ENCODE data around the gene ZNF12.

DNA sequence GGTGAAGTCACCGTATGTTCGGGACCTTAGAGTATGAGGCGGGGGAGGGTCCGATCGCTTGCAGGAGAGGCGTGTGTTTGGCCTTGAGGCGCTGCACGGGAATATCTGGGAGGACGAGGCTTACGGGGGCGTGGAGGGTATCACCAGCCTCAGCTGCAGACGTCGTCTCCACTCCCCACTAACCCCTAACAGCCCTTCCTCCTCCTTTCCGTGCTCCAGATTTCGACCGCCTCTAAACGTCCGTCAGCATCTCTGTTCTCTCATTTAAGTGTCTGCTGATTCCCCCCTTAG lies 23.5 kb upstream of the ZNF12 start:
- no peak for TF ChIP-seq POLR2A (IDR thresholded peaks at IDR 0.05)
- TF ChIP-seq, protein P1, sequence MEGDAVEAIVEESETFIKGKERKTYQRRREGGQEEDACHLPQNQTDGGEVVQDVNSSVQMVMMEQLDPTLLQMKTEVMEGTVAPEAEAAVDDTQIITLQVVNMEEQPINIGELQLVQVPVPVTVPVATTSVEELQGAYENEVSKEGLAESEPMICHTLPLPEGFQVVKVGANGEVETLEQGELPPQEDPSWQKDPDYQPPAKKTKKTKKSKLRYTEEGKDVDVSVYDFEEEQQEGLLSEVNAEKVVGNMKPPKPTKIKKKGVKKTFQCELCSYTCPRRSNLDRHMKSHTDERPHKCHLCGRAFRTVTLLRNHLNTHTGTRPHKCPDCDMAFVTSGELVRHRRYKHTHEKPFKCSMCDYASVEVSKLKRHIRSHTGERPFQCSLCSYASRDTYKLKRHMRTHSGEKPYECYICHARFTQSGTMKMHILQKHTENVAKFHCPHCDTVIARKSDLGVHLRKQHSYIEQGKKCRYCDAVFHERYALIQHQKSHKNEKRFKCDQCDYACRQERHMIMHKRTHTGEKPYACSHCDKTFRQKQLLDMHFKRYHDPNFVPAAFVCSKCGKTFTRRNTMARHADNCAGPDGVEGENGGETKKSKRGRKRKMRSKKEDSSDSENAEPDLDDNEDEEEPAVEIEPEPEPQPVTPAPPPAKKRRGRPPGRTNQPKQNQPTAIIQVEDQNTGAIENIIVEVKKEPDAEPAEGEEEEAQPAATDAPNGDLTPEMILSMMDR (IDR thresholded peaks at IDR 0.05 in 8 of 11, conservative IDR thresholded peaks at IDR 0.05 in 3 of 11): no peak

All from spleen (tissue), 7 donors.